Naive thymus-derived CD4-positive, alpha-beta T cell (primary cell): Measurements from ENCODE around the gene AIFM3. TPM values are rescaled to one million over a fixed set of nuclear protein-coding genes. Genes with fewer than 3 reads are reported as not detected.
A peak's percentile ranks its signal among the peaks of the same experiment; 100 is the strongest.

ENCODE experiments used
- ATAC-seq: fragments of 150-1000 bp; cut with Tn5 transposase; 2 replicates; pipeline ENCODE4 v1.10.0; 2021; ENCODE audit warnings: mild to moderate bottlenecking, moderate library complexity
- CTCF ChIA-PET: fragments of 350-600 bp; sonication (Branson Sonifier 250); formaldehyde crosslinking; loops from one replicate; lab custom pipeline; 2021; ENCODE audit warnings: antibody characterized with exemption; lab: Charles Lee
- POLR2A ChIA-PET: fragments of 350-600 bp; sonication (Branson Sonifier 250); formaldehyde crosslinking; loops from one replicate; lab custom pipeline; 2021; ENCODE audit warnings: antibody characterized with exemption, inconsistent platforms; lab: Charles Lee
- DNase-seq, 9 donors: peaks; one replicate each; pipeline versions ENCODE4 v3.0.0 to v3.0.0-alpha.2; 2020 to 2022; ENCODE audit warnings: mixed read lengths in 1 of 9
- H3K27ac ChIP-seq: one replicate; pipeline ENCODE4 v1.7.0; 2013; ENCODE audit warnings: mild to moderate bottlenecking, low read depth, low read length, moderate library complexity
- H3K27me3 ChIP-seq, 2 donors: one replicate each; pipeline ENCODE4 v1.7.0; 2013; ENCODE audit warnings: low read length in 2 of 2, mild to moderate bottlenecking in 2 of 2, moderate library complexity in 2 of 2; ENCODE audit not compliant: control insufficient read depth in 2 of 2, insufficient read depth in 2 of 2
- H3K36me3 ChIP-seq, 3 experiments: 1 replicate in 2 of 3; 2 replicates in 1 of 3; pipeline ENCODE4 v1.7.0; 2013; ENCODE audit warnings: low read length in 3 of 3, mild to moderate bottlenecking in 3 of 3, moderate library complexity in 1 of 3; ENCODE audit not compliant: insufficient read depth in 3 of 3, control insufficient read depth in 2 of 3
- H3K4me1 ChIP-seq, 2 donors: one replicate each; pipeline ENCODE4 v1.7.0; 2013; ENCODE audit warnings: low read length in 2 of 2, mild to moderate bottlenecking in 2 of 2, moderate library complexity in 1 of 2; ENCODE audit not compliant: control insufficient read depth in 2 of 2, insufficient read depth in 2 of 2
- H3K4me3 ChIP-seq: 2 replicates; pipeline ENCODE4 v1.7.0; 2013; ENCODE audit warnings: mild to moderate bottlenecking, low read length
- H3K9me3 ChIP-seq, 3 experiments: 1 replicate in 2 of 3; 2 replicates in 1 of 3; pipeline ENCODE4 v1.7.0; 2013; ENCODE audit warnings: low read length in 3 of 3; ENCODE audit not compliant: control insufficient read depth in 2 of 3
- H3K27ac Mint-ChIP-seq, 9 donors: one replicate each; pipeline ENCODE4 v1.8.0; 2020 to 2022; ENCODE audit warnings: mixed read lengths in 9 of 9, mild to moderate bottlenecking in 8 of 9, moderate library complexity in 5 of 9, inconsistent platforms in 2 of 9
- H3K27me3 Mint-ChIP-seq, 5 donors: one replicate each; pipeline ENCODE4 v1.8.0; 2021 to 2022; ENCODE audit warnings: mixed read lengths in 5 of 5, mild to moderate bottlenecking in 1 of 5
- H3K36me3 Mint-ChIP-seq, 5 donors: one replicate each; pipeline ENCODE4 v1.8.0; 2020 to 2022; ENCODE audit warnings: mixed read lengths in 5 of 5, mild to moderate bottlenecking in 3 of 5, inconsistent platforms in 1 of 5
- H3K4me1 Mint-ChIP-seq, 7 donors: one replicate each; pipeline ENCODE4 v1.8.0; 2020 to 2022; ENCODE audit warnings: mixed read lengths in 7 of 7, mild to moderate bottlenecking in 3 of 7, inconsistent platforms in 1 of 7
- H3K4me3 Mint-ChIP-seq, 10 donors: one replicate each; pipeline ENCODE4 v1.8.0; 2020 to 2022; ENCODE audit warnings: mild to moderate bottlenecking in 10 of 10, mixed read lengths in 10 of 10, moderate library complexity in 6 of 10, inconsistent platforms in 2 of 10
- H3K9me3 Mint-ChIP-seq, 11 donors: one replicate each; pipeline ENCODE4 v1.8.0; 2020 to 2022; ENCODE audit warnings: mixed read lengths in 11 of 11, mild to moderate bottlenecking in 4 of 11, inconsistent platforms in 1 of 11, moderate library complexity in 1 of 11
- intact Hi-C, 2 donors: fragments of 100-400 bp; cut with micrococcal nuclease; formaldehyde crosslinking; loops; one replicate each; pipeline ENCODE4 v1.15.1; 2023
- polyA plus RNA-seq, 2 donors: library from polyadenylated mRNA; unstranded; fragments of 300-500 nt; fragmentation: Illumina TruSeq; gene quantifications; one replicate each; pipeline ENCODE4 v1.2.3, GENCODE V29; 2021
- total RNA-seq, 6 experiments: library from RNA in 5 of 6; stranded (reverse) in 5 of 6; gene quantifications; 1 replicate in 5 of 6; 2 replicates in 1 of 6; pipeline ENCODE4 v1.2.3 and lab custom pipeline; 2021 to 2026

The AIFM3 gene
- total RNA-seq, result 1 to 10 TPM in 3 of 5 experiments, under 1 TPM in 2; 0.24 to 9.0 (median 1.2) TPM
- polyA plus RNA-seq, result under 1 TPM; 0.17 to 0.32 TPM
- total RNA-seq (lab: John Stamatoyannopoulos, UW), result 1.1 reads per million

- H3K9me3 Mint-ChIP-seq, result peaks cover 0 to 4% (median 0%) of the 10 kb centered on the region in 11 donors
- peaks cover 0 to 13% (median 10%) of the 10 kb centered on the region in 7 donors for H3K4me1 Mint-ChIP-seq
- H3K27me3 Mint-ChIP-seq, result peaks cover 0 to 30% (median 6%) of the 10 kb centered on the region in 5 donors
- Histone ChIP-seq H3K27ac (no peak within 1 kb of the TSS), H3K4me1 (no peaks in the 10 kb centered on the region), H3K9me3 (no peaks in the 10 kb centered on the region), H3K4me3 (no peak within 1 kb of the TSS), H3K27me3 (no peaks in the 10 kb centered on the region), H3K36me3 (no peaks in the 10 kb centered on the region)
- CTCF ChIA-PET, result no interaction called here
- no peaks in the 10 kb centered on the region for H3K36me3 Mint-ChIP-seq
- intact Hi-C loops, result loop anchor here in 1 of 2 donors (10.0 kb wide), 1 partner anchor 148 kb away; no protein-coding TSS in a partner anchor
- DNase-seq, result no peak
- H3K27ac Mint-ChIP-seq, result no peak within 1 kb of the TSS
- POLR2A ChIA-PET, result interaction anchor here (2.3 kb wide), 1 partner anchor 8 kb away, joined by 6 read pairs; no protein-coding TSS in a partner anchor
- H3K4me3 Mint-ChIP-seq, result peak within 1 kb of the TSS in 4 of 10 donors; percentile 20 to 71 (median 38)
- ATAC-seq, result no peak
Measured at GRCh38 chr22:20966883-20967696, at the start of gene AIFM3. AIFM3 (plus strand) TSS chr22:20967255; CDS start chr22:20967945, 690 bp downstream.

GRCh38 chr22:20918663-20919218 lies 48.3 kb upstream of the AIFM3 start:
- ChIA-PET CTCF (no interaction called here), POLR2A (interaction anchor here (0.7 kb wide), 1 partner anchor 10 kb away, joined by 3 read pairs; no protein-coding TSS in a partner anchor)
- Histone ChIP-seq H3K27me3 (no peaks in the 10 kb centered on the region), H3K27ac (peak overlapping the region; percentile 92), H3K4me3 (peak overlapping the region; percentile 87), H3K36me3 (peaks cover 0 to 8% (median 0%) of the 10 kb centered on the region in 3 experiments), H3K9me3 (no peaks in the 10 kb centered on the region), H3K4me1 (peaks cover 12 to 13% of the 10 kb centered on the region in 2 donors)
- H3K27ac Mint-ChIP-seq, result peak overlapping the region; percentile 77 to 97 (median 90)
- H3K4me1 Mint-ChIP-seq, result peaks cover 40 to 60% (median 45%) of the 10 kb centered on the region in 7 donors
- intact Hi-C loops, result loop anchor here (10.0 kb wide), 2 partner anchors 114 to 1064 kb away; partner anchors contain the start of genes GNB1L (in 1 of the 2) and RTL10 (in 1 of the 2)
- H3K9me3 Mint-ChIP-seq, result no peaks in the 10 kb centered on the region
- DNase-seq (no peak), ATAC-seq (no peak)
- peaks cover 0 to 14% (median 6%) of the 10 kb centered on the region in 5 donors for H3K36me3 Mint-ChIP-seq
- peak overlapping the region; percentile 83 to 99 (median 97) for H3K4me3 Mint-ChIP-seq
- no peaks in the 10 kb centered on the region for H3K27me3 Mint-ChIP-seq

GRCh38 chr22:20919718-20920117 lies 47.3 kb upstream of the AIFM3 start:
- peaks cover 0 to 8% (median 0%) of the 10 kb centered on the region in 3 experiments for H3K36me3 ChIP-seq
- Mint-ChIP-seq H3K4me1 (peaks cover 43 to 66% (median 51%) of the 10 kb centered on the region in 7 donors), H3K9me3 (no peaks in the 10 kb centered on the region), H3K27ac (peak overlapping the region in 8 of 9 donors; percentile 18 to 94 (median 68)), H3K36me3 (peaks cover 0 to 14% (median 6%) of the 10 kb centered on the region in 5 donors), H3K27me3 (no peaks in the 10 kb centered on the region), H3K4me3 (peak overlapping the region; percentile 83 to 99 (median 97))
- H3K27me3 ChIP-seq, result no peaks in the 10 kb centered on the region
- ChIA-PET CTCF (no interaction called here), POLR2A (no interaction called here)
- no peaks in the 10 kb centered on the region for H3K9me3 ChIP-seq
- H3K27ac ChIP-seq, result peak overlapping the region; percentile 37
- peak overlapping the region; percentile 49 for H3K4me3 ChIP-seq
- H3K4me1 ChIP-seq, result peaks cover 12 to 15% of the 10 kb centered on the region in 2 donors
- no peak for DNase-seq
- no peak for ATAC-seq
- intact Hi-C loops, result loop anchor here (10.0 kb wide), 2 partner anchors 115 to 1065 kb away; partner anchors contain the start of genes GNB1L (in 1 of the 2) and RTL10 (in 1 of the 2)

- intact Hi-C loops, result no loop called here
- H3K27me3 Mint-ChIP-seq, result no peaks in the 10 kb centered on the region
- ChIA-PET CTCF (no interaction called here), POLR2A (interaction anchor here (0.9 kb wide), 2 partner anchors 13 to 64 kb away, joined by 3 read pairs; no protein-coding TSS in a partner anchor)
- ATAC-seq (no peak), DNase-seq (no peak)
- Histone ChIP-seq H3K27me3 (no peaks in the 10 kb centered on the region), H3K4me3 (peak overlapping the region; percentile 49), H3K27ac (peak overlapping the region; percentile 37), H3K4me1 (peaks cover 19% of the 10 kb centered on the region in 2 donors), H3K36me3 (peaks cover 0 to 8% (median 0%) of the 10 kb centered on the region in 3 experiments), H3K9me3 (no peaks in the 10 kb centered on the region)
- no peaks in the 10 kb centered on the region for H3K9me3 Mint-ChIP-seq
- H3K36me3 Mint-ChIP-seq, result peaks cover 0 to 14% (median 6%) of the 10 kb centered on the region in 5 donors
- H3K27ac Mint-ChIP-seq, result peak overlapping the region in 8 of 9 donors; percentile 1 to 94 (median 24)
- peak overlapping the region; percentile 83 to 99 (median 97) for H3K4me3 Mint-ChIP-seq
- peaks cover 45 to 77% (median 61%) of the 10 kb centered on the region in 7 donors for H3K4me1 Mint-ChIP-seq
Measured at GRCh38 chr22:20920881-20921203, 46.2 kb upstream of the AIFM3 start.

GRCh38 chr22:20922141-20922751 lies 44.8 kb upstream of the AIFM3 start:
- peaks cover 14 to 16% of the 10 kb centered on the region in 2 donors for H3K4me1 ChIP-seq
- Mint-ChIP-seq H3K4me1 (peaks cover 45 to 76% (median 61%) of the 10 kb centered on the region in 7 donors), H3K27me3 (no peaks in the 10 kb centered on the region), H3K9me3 (no peaks in the 10 kb centered on the region), H3K4me3 (peak overlapping the region; percentile 8 to 98 (median 67)), H3K27ac (peak overlapping the region in 5 of 9 donors; percentile 15 to 62 (median 37)), H3K36me3 (peaks cover 0 to 18% (median 12%) of the 10 kb centered on the region in 5 donors)
- H3K9me3 ChIP-seq, result no peaks in the 10 kb centered on the region
- ATAC-seq (no peak), DNase-seq (no peak)
- H3K27ac ChIP-seq, result no peak overlapping the region
- no peak overlapping the region for H3K4me3 ChIP-seq
- H3K27me3 ChIP-seq, result no peaks in the 10 kb centered on the region
- H3K36me3 ChIP-seq, result peaks cover 0 to 8% (median 0%) of the 10 kb centered on the region in 3 experiments
- ChIA-PET POLR2A (interaction anchor here (0.5 to 1.0 kb wide), 2 partner anchors 9 to 57 kb away, joined by 3 to 4 read pairs; no protein-coding TSS in a partner anchor), CTCF (no interaction called here)
- intact Hi-C loops, result no loop called here

- Histone ChIP-seq H3K27me3 (no peaks in the 10 kb centered on the region), H3K27ac (no peak overlapping the region), H3K36me3 (no peaks in the 10 kb centered on the region), H3K4me3 (no peak overlapping the region), H3K9me3 (no peaks in the 10 kb centered on the region), H3K4me1 (peaks cover 6 to 16% of the 10 kb centered on the region in 2 donors)
- intact Hi-C loops, result no loop called here
- Mint-ChIP-seq H3K27me3 (no peaks in the 10 kb centered on the region), H3K36me3 (peaks cover 0 to 19% (median 12%) of the 10 kb centered on the region in 5 donors), H3K9me3 (no peaks in the 10 kb centered on the region), H3K4me1 (peaks cover 36 to 78% (median 62%) of the 10 kb centered on the region in 7 donors), H3K4me3 (peak overlapping the region in 8 of 10 donors; percentile 1 to 55 (median 40)), H3K27ac (peak overlapping the region in 7 of 9 donors; percentile 4 to 69 (median 33))
- ChIA-PET CTCF (interaction anchor here (0.6 to 1.0 kb wide), 2 partner anchors 10 to 54 kb away, joined by 3 to 4 read pairs; no protein-coding TSS in a partner anchor), POLR2A (interaction anchor here (0.7 kb wide), 1 partner anchor 19 kb away, joined by 3 read pairs; no protein-coding TSS in a partner anchor)
- DNase-seq, result no peak
- no peak for ATAC-seq
Measured at GRCh38 chr22:20926243-20926642, 40.8 kb upstream of the AIFM3 start.
